HG02981 (cell line): Measurements from ENCODE around the gene VAT1L.

ENCODE experiments used
- ATAC-seq: cut with Tn5 transposase; IDR thresholded peaks from one replicate; pipeline ENCODE4 v1.9.1; 2021; ENCODE audit warnings: mild to moderate bottlenecking, moderate library complexity; ENCODE audit not compliant: unreplicated experiment

The VAT1L gene

DNA sequence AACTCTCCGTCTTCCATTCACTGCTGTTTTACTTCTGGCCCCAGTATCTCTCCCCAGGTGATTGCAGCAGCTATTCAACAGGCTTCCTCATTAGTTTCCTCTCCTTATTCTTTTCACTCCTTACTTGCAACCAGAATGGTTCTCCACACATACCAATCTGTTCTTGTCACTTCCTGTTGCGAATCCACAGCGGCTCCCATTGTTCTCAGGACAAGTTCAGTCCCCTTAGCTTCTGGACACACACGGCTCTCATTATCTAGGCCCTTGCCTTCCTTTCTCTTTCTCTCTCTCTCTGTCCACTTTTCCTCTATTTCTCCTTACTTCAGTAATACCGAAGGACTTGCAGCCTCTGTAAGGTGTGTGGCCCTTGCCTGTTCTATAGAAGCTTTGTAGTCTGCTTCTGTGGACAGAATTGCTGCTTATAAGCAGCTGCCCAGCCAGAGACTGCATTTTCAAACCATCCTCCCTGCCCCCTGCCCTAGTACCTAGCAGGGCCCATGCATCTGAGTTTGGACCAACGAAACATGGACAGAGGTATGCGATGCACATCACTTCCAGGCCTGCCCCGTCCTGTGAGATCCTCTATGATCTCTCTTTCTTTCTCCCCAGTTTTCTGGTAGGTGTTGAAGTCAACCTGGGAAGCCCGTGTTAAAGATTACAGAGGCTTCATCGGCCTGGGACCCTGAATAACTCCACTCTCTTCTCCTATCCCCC lies 45.7 kb downstream of the VAT1L start:
- no peak for ATAC-seq

DNA sequence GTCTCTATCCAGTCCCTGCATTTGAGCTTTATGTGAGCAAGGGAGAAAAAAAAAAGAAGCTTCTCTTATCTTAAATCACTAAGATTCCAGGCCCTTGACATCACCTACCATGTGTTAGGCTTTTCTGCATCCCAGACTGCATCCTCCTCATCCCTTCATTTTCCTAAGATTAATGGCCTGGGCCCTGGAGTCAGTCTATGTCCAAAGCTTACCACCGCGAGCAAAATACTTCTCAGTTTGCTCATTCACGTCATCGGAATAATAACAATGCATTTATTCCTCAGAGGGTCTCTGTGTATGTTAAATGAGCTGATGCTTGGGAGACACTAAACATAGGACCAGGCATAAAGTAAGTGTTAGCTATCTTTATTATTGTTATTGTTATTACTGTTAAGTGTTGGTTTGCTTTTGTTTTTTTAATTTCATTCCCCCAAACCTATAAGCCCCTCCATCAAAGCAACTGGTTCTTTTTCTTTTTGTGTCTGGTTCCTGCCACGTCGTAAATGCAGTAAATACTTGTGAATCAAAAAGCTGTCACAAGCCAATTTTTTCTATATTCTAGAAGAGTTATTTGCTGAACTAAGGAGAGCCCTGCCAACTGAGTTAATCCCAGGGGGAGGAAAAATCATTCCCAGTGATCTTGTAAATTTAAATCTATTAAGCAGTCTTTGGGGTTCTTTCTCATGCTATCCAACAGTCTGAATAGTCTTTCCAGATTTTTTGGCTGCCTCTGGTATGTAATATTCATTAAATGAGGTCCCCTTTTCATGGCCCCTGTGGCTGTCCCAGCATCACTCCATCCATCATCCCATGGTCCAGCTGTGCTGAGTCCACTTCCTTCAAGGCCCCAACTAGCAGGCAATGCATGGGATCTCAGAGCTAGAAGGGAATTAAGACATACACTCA lies 46.5 kb downstream of the VAT1L start:
- ATAC-seq, result no peak

DNA sequence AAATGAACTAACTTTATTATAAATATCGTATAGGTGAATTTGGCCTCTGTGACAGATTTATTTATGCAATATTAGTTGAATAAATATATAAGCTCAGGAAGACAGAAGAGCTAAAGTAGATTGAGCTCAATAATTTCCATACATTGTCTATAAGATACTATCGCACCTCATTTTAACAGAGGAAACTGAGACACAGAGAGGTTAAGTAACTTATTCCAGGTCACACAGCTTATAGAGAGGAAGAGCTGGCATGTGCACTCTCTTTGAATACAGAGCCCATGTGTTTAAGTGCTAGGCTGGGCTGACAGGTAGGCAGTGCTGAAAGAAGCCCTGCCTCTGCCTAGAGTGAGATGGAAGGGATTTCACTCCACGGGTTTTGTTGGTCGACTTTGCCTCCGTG lies 48.4 kb downstream of the VAT1L start:
- ATAC-seq, result no peak

DNA sequence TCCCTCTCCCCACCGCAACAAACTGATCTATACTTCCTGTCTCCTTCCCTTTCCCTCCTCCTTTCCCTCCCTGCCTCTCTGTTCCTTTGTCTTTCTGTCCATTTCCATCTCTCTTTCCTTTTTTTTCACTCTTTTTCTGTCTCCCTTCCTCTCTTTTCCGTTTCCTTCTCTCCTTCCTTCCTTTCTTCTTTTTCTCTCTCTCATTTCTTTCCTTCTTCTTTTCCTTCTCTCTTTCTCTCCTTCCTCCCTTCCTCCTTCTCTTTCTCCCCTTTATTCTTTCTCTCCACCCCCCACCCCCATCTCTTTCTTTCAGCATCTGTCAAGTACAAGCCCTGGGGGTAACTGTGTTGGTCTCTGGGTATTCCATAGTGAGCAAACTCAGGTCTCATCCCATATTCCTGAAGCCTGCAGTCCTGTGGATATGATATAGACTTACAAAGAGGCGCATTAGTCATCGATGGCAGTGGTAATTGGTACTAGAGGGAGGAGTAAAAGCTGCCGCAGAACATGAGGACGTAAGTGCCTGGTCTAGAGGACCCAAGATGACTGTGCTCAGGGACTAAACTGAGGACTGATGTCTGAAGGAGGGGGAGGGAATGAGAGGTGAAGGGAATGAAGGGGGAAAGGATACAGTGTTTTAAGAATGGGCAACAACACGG lies 50.4 kb downstream of the VAT1L start:
- no peak for ATAC-seq

DNA sequence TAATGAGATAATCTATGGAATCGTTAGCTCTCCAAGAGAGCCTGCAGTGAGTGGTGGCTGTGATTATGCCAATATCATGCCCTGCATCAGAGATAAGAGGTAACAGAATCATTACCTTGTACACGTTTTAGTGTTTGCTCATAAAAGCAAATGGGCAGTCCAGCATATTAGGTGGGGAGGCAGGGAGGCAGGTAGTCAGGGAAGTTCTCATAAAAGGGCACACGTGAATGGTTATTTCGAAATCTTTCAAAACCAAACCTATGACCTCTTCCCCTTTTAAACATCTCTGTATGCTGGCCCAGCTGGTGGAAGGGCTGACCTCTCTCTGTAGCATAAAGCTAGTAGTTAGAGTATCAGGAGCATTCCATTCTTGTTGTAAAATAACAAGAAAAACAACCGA lies 51.7 kb downstream of the VAT1L start:
- no peak for ATAC-seq

DNA sequence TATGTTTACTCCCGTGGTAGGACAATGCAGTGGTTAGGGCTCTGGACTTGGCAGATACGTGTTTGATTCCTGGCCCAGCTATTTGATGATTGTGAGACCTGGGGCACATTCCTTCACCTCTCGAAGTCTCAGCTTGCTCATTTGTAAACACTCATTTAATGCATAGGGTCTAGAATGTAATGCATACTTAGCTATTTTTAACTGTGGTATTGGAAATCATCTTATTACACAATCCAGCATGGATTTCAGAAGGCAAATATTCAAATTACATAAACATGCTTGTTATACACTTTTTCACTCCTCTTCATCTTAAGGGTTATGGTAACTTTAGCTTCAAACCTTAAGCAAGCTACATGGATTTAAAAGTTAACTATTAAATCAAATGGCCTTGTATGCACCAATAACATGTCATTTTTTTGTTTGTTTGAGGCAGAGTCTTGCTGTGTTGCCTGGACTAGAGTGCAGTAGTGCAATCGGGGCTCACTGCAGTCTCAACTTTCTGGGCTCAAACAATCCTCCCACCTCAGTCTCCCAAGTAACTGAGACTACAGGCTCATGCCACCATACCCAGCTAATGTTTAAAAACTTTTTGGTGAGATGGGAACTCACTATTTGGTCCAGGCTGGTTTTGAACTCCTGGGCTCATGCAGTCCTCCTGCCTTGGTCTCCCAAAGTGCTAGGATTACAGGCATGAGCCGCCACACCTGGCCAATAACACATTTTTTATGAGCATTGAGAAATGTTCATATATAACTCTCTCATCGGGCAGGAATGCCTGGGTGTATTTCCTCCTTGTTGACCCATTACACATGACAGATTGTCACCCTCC lies 52.5 kb downstream of the VAT1L start:
- ATAC-seq, result no peak

DNA sequence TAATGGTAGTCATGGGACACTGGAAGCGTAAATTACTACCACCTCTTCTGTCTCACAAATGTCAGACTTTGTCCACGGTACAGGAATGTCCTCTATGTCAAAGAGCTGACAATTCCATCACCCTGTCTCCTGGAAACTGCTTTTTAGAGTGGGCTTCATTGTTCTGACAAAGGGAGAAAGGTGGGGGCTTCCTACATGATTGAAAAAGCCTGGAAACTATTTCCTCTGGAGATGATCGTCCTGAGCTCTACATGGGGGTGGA lies 53.1 kb downstream of the VAT1L start:
- no peak for ATAC-seq

DNA sequence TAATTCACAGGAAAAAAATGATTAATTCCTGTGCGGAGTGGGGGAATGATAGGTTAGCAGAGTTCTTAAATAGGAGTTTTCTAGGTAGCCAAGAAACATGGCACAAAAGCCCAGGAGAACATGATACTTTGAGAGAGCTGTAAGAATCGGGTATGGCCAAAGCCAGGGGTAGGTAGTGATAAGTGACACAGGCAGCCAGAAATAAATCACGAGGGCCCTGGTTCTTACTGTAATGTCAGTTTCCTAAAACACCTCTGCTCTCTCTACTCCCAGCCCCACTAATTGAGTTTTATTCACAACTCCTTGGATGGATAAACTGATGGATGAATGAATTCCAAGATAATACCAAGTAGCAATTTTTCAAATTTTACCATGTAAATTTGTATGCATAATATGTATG lies 54.1 kb downstream of the VAT1L start:
- ATAC-seq, result no peak

DNA sequence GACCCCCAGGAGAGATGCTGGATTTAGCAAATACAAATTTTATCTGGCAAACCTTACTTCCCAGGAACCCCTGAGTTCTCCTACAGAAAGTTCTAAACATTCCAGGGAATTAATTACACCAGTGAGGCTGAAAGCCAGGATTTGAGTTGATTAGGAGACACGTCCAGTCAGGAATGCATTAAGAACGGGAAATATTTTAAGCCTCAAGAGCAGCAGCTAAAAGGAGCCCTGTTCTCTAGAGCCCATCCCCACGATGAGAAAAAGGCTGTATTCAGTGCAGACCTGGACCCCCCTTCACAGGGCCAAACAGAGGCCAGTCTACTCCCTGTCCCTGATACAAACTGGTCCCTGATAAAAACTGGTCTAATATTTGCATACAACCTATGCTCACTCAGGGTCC lies 55.0 kb downstream of the VAT1L start:
- no peak for ATAC-seq

DNA sequence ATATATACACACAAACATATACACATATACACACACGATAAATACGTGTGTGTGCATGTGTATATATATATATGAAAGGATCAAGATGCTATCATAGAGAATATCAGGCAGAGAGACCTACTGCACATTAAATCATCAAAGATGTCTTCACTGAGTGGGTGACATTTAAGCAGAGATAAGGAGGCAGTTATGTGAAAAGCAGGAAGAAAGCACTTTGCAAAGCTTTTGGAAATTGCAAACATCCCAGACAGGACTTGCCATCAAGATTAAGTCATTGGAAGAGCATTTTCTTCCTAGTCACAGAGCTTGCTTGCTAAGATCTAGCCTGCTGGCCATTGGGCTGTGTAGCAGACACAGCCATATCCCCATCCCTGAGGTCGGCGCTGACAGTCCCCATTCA lies 56.4 kb downstream of the VAT1L start:
- ATAC-seq, result no peak

DNA sequence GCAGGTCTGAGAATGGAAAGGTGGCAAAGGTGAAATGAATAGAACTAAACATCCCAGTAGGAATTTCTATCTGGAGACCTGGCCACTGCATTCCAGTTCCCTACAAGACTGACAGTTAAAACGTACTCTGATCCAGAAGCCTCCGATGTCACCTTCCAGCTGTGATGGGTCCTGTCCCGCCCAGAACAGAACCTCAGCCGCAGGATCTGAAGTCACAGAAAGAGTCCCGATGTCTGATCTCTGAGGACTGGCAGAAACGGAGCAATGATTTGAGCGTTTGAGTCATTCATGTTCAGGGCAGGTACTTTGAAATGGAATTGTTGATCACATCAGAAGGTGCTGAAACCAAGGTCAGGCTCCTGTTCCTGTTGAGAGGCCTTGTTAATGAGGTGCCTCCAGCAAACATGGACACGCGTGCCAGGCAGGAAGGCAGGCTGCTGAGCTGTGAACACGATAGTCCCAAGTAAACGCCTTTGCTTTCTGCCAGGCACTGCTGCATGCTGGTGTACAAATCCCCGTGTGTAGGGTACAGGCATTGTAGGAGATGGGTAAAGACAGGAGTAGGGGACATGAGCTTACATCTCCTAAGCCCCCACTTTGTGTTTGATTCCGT lies 61.4 kb downstream of the VAT1L start:
- no peak for ATAC-seq

DNA sequence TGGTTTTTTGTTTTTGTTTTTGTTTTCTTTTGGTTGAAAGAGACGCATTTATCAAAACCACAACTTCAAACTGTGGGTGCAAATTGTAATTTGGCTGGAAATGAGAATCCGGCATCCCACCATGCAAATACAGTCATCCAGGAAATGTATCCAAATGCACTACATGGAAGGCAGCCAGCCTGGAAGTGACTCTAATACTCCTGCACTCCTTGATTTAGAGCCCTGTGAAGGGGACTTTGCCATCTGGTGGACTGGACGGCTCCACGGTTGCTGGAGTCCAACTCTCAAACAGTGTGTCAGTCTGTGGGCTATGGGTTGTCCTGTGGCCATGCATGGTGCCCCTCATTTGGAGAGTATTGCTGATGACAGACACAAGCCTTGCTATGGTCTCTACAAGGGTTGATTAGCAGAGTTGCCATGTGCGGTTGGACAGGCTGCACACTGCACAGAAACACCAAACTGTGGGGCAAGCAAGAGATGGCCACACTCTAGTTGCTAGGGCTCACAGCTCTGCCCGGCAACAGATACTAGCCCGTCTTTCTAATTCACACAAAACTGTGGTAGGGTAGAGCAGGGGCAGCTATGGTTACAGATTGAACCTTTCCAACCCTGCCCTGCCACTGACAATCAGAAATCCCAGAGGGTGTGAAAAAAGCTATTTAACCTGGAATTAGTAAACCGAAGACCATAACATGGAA lies 62.4 kb downstream of the VAT1L start:
- ATAC-seq, result no peak

DNA sequence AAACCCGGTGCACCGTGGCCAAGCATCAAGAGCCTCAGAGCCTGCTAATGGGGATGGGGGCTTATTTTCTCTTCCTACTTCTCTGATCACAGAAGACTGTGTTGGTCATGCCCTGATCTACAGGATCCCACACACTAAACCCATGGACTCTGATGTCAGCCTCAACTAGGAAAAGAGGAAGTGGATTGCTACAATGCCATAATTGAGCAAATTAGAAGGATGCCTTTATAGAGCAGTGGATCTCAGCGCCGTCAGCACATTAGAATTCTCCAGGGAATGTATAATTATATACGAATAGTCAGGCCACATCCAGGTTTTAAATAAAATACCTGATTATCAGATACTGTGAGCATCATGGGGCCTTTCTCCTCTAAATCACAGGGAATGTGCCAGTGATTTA lies 64.8 kb downstream of the VAT1L start:
- no peak for ATAC-seq

DNA sequence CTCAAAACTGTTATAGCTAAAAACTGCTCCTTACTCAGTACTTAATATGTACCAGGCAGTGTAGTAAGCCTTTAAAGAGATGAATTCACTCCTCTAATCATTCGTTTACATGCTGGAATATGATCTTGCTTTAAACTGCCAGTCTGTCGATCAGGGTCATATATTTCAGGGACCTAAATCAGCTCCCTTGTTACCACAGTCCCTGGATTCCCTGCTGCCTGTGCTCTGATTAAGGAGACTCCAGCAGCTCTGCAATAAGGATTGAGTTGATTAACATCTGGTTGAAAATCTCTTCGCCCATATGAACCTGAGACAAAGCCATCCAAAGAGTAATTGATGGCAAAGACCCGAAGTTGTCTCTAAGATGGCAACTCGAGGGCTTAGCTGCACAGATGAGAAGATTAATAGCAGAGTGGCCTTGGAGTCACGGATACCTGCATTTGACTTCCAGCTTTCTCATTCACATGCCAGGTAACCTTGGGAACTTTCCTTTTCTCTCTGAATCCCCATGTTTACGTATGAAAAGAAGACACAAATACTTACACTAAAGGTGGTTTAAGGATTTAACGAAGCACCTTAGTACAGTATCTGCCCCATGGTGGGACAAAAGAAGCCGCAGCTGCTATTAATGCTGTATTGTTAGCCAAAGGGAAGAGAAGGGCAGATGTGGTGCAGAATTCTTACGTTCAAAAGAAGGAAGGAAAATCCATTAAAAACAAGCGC lies 68.2 kb downstream of the VAT1L start:
- ATAC-seq, result no peak

DNA sequence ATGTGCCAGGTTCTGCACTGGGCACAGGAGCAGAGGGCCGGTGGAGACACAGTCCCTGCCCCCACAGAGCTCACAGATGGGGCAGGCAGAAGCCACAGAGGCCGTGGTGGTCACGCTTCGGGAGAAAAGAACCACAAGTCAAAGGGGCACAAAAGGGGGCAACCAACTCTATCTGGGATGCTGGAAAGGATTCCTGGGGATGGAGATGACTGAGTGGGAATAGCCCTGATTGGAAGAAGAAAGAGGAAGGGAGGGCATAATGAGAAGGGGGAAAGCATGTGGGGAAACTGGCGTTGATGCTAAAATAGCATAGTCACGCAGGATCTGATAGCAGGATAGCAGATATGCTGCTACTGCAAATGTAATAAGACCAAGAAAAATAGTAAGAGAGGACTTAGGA lies 69.7 kb downstream of the VAT1L start:
- ATAC-seq, result no peak

DNA sequence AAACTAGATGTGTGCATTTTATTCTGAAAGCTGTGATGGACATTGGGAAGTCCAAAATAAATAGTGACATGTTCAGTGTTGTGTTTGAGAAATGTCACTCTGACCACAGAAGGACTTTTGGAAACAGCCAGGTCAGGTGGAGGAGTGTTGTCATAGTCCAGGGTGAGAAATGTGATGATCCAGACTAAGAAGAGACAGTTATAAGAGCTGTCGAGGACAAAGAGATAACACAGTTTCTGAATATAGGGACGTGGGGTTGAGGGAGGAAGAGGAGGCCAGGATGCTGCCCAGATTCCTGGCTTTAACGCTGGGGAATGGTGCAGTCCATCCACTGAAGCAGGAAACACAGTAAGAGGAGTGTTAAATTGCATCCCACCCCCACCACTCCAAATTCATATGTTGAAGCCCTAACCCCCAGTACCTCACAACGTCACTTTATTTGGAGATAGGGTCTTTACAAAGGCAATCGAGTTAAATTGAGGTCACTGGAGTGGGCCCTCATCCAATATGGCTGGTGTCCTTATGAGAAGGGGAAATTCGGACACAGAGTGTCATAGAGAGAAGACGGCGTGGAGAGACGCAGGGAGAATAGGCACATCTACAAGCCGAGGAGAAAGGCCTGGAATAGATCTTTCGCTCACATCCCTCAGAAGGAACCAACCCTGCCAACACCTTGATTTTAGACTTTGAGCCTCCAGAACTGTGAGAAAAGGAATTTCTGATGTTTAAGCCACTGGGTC lies 71.3 kb downstream of the VAT1L start:
- ATAC-seq, result no peak

DNA sequence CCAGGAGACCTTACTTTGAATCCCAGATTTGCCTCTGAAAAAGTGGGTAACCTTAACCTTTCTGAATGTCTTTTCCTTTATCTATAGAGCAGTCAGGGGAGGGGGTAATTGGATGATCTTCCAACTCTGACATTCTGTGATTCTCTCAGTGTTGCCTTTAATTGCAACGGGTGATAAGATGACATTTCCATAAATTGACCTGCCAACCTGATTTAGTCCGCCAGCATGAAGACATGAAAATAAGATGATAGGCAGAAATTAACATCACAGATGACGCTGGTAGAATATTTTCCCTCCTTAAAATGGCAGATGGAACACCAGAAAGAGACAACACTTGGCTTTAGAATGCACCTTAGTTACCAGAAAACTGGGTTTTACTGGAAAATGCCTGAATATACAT lies 72.6 kb downstream of the VAT1L start:
- ATAC-seq, result no peak

DNA sequence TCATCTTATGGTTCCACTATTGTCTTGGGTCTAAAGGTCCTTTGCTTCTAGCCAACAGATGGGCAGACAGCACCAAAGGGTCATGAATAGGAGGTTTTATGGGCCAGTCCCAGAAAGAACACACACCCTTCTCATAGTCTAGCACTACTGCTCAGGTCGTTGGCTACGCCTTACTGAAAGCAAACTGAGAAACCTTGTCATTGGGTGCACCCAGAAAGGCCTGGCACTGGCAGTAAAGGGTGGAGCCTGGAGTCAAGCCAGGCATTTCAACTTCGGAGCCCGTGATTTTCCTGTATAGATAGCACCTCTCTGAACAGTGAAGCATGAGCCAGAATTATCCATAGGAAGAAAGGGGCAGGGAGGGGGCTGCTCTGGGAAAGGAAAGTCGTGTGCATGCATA lies 74.9 kb downstream of the VAT1L start:
- no peak for ATAC-seq

DNA sequence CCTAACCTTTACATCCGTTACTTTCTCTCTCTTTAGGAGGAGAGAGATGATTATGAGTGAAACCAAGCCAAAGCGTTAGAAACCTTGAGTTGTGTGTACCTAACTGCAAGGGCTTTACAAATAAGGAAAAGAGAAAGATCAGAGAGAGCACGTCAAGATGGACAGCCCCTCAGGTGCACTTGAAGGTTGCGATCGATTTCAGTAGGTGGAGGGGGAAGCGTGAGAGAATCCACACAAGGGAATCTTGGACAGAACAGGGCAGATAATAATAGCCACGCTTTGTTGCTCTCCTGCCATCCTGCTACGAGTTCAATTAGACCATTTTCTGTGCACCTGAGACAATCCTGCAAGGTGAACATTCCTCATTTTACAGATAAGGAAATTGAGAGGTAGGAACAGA lies 78.4 kb downstream of the VAT1L start:
- ATAC-seq, result no peak
